ENCODE results near the gene PGAM2.

Gene PGAM2

GRCh38 chr7:44065431-44066110, at the start of gene PGAM2:
TSS of gene PGAM2 (minus strand) at chr7:44065567. CDS start at chr7:44065529, 38 bp downstream.
- DNase-seq (ENCODE audit: low spot score), result no peak

GRCh38 chr7:44114586-44115310, 49.4 kb upstream of the PGAM2 start:
- no peak for DNase-seq (ENCODE audit: low spot score)

- no peak for DNase-seq (ENCODE audit: low spot score)
Observed at GRCh38 chr7:44113764-44114354, 48.5 kb upstream of the PGAM2 start.

- no peak for DNase-seq (ENCODE audit: low spot score)
Observed at GRCh38 chr7:44112997-44113763, 47.8 kb upstream of the PGAM2 start.

- no peak for DNase-seq (ENCODE audit: low spot score)
Observed at GRCh38 chr7:44112231-44112996, 47.0 kb upstream of the PGAM2 start.

- DNase-seq (ENCODE audit: low spot score), result no peak
Observed at GRCh38 chr7:44111761-44112160, 46.4 kb upstream of the PGAM2 start.

GRCh38 chr7:44110719-44111635, 45.6 kb upstream of the PGAM2 start:
- no peak for DNase-seq (ENCODE audit: low spot score)

GRCh38 chr7:44109991-44110390, 44.6 kb upstream of the PGAM2 start:
- DNase-seq (ENCODE audit: low spot score), result no peak

GRCh38 chr7:44108768-44109750, 43.7 kb upstream of the PGAM2 start:
- DNase-seq (ENCODE audit: low spot score), result no peak

GRCh38 chr7:44107961-44108767, 42.8 kb upstream of the PGAM2 start:
- DNase-seq (ENCODE audit: low spot score), result no peak

GRCh38 chr7:44107116-44107960, 42.0 kb upstream of the PGAM2 start:
- DNase-seq (ENCODE audit: low spot score), result no peak

GRCh38 chr7:44106311-44107065, 41.1 kb upstream of the PGAM2 start:
- no peak for DNase-seq (ENCODE audit: low spot score)

- DNase-seq (ENCODE audit: low spot score), result no peak
Observed at GRCh38 chr7:44105832-44106231, 40.5 kb upstream of the PGAM2 start.

GRCh38 chr7:44104860-44105771, 39.7 kb upstream of the PGAM2 start:
- no peak for DNase-seq (ENCODE audit: low spot score)

GRCh38 chr7:44103923-44104859, 38.8 kb upstream of the PGAM2 start, which contains the start of gene AEBP1:
TSS of gene AEBP1 (plus strand) at chr7:44104345. CDS start at chr7:44104666, 321 bp downstream.
- no peak for DNase-seq (ENCODE audit: low spot score)

All from COLO829 (cell line).